ENCODE data around the gene BLOC1S5. TPM values are rescaled to one million over a fixed set of nuclear protein-coding genes. Genes with fewer than 3 reads are reported as not detected.
A peak's percentile ranks its signal among the peaks of the same experiment; 100 is the strongest.

Gene BLOC1S5
- total and polyA plus RNA-seq, 2 of the 13 experiments (the other 11 are each of a cell fraction or from before 2014, with no cell fraction given) = 10.5 to 41.5 TPM

- TF ChIP-seq ZNF512B (CRISPR knock-in tag; IDR thresholded peaks at IDR 0.05; ENCODE audit: borderline replicate concordance) (no peak), SIN3A (IDR thresholded peaks at IDR 0.05; ENCODE audit: borderline replicate concordance, low read depth, low read length) (peak; percentile 94; the same call in 1 of the 2 replicates), ZNF256 (CRISPR knock-in tag; conservative IDR thresholded peaks at IDR 0.05) (peak; percentile 96), ZNF446 (CRISPR knock-in tag; IDR thresholded peaks at IDR 0.05) (no peak; the same call in 1 of the 2 replicates), NFE2L1 (CRISPR knock-in tag; IDR thresholded peaks at IDR 0.05; ENCODE audit: borderline replicate concordance) (no peak; the same call in 1 of the 2 replicates), EEA1 (CRISPR knock-in tag; IDR thresholded peaks at IDR 0.05; ENCODE audit: borderline replicate concordance) (peak; percentile 94; the same call in 1 of the 2 replicates), ZNF703 (CRISPR knock-in tag; IDR thresholded peaks at IDR 0.05; ENCODE audit: borderline replicate concordance) (0 out of 2 replicates have a peak, but pooled peaks have one; percentile 42), ZSCAN5A (CRISPR knock-in tag; IDR thresholded peaks at IDR 0.05; ENCODE audit: borderline replicate concordance) (peak; percentile 96), GATAD2A (CRISPR knock-in tag; IDR thresholded peaks at IDR 0.05) (peak; percentile 80), MED1 (CRISPR knock-in tag; IDR thresholded peaks at IDR 0.05) (peak; percentile 92), MBNL3 (CRISPR knock-in tag; conservative IDR thresholded peaks at IDR 0.05) (no peak), ZFP82 (CRISPR knock-in tag; IDR thresholded peaks at IDR 0.05; ENCODE audit: borderline replicate concordance) (no peak), HINFP (CRISPR knock-in tag; IDR thresholded peaks at IDR 0.05; ENCODE audit: low read depth) (no peak), SP5 (CRISPR knock-in tag; IDR thresholded peaks at IDR 0.05; ENCODE audit: borderline replicate concordance, low read depth) (no peak; the same call in 1 of the 2 replicates)
Observed at GRCh38 chr6:8063761-8064637, at the start of gene BLOC1S5 (continued).
